ENCODE measurements around the gene THSD7A.

THSD7A gene

DNA sequence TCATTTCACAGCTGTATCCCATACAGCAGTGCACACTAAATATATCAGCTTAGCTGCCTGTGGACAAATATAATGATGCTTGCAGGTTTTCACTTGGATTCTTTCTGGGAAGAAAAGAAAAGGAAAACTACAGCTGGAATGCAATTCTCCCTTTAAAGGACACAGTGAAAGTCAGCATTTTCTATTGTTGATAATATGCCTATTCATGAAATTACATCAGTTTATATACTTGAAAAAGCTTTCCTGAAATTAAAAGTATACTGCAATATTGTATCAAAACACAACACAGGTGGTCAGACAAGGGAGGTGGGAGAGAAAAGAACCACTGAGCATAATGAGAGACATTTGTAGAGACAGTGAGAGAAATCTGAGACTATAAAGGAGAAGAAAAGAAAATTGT, 20.3 kb downstream of the THSD7A start:
- FAIRE-seq, result no peak

DNA sequence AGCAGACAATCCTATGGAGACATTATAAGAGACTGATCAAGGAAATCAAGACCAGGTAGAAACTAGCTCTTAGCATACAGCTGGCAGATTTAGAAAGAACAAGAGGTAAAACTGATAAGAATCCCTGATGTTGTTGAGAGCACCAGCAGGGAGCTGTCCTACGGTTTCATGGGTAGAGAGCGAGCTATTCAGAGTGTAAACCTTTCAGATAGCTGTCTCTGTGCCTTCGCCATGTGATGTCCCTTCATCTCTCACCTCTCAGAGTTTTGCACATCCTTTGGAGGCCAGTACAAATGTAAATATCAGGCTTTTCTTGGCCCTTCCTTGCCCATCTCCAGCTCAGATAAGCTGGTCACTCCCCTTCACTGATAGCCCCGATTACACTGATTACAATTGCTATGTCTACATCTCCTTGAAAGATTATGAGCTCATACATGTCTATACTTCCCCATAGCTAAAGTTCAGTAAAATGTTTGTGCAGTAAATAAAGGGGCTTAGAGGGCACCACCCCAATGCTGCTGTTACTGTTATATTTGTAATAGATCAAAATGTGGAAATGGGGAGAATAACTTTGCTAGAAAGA, 21.9 kb downstream of the THSD7A start:
- FAIRE-seq, result no peak

DNA sequence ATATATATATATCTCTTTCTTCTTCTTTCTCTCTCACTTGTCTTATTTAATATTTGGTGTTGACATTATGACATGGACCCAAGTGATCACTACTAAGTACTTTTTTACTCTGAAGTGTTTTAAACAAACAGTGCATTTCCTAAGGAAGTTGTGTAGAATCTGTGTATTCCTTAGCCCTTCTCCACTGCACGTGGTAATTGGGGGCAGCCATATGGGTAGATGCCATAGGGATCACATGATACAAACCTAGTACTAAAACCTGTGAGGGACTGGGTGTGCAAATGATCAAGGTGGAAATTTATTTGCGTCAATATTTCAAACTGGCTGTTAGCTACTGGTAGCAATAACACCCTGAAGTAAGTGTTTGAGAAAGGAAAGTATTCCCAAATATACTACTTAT, 25.0 kb downstream of the THSD7A start:
- no peak for FAIRE-seq

DNA sequence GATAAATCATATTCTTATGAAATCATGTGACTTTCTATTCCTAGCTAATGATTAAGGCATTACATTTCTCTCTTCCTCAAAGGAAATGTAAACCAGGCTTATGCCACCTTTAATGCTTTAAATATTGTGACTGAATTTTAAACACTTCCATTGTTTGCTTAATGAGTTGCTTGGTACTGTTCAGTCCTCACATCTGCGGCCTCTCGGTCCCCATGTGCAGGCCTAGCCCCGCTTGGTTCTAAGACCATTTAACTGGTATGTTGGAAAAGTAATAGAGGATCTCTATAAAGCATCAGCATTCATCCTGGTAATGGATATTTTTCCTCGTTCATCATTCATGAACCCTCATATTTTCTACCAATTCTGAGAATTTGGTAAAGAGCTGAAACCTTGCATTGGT, 27.4 kb downstream of the THSD7A start:
- no peak for FAIRE-seq

DNA sequence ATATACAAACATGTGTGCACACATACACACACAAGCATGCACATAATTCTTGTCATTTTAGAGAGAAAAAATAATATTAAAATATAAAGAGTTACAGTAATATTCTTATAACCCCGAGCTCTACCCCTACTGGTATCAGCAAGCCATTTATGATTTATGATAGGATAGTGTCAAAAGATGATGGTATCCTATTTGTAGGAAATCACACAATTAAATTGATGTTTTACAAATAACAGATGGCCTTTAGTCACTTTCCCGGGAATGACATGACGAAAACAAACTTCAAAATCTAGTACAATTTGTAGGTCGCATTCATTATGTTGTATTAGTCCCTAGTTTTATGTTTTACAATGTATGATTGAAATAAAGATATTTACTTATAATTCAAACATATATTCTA, 36.8 kb downstream of the THSD7A start:
- no peak for FAIRE-seq

DNA sequence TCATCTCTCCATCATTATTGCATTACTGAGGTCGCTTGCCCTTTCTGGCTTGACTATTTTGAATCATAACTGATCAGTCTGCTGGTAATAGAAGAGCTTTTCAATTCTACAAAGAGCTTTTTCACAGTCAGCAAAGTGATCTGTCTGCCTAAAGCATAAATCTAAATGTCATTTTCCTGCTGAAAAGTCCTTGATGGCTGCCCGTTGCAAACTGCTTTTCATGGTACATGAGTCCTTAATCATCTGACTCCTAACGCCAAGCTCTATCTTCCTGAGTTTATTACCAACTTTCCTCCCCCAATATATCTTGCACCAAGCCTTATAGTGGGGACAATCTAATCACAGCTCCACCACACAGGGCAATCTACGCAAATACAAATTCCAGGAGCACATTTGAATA, 39.8 kb downstream of the THSD7A start:
- no peak for FAIRE-seq

DNA sequence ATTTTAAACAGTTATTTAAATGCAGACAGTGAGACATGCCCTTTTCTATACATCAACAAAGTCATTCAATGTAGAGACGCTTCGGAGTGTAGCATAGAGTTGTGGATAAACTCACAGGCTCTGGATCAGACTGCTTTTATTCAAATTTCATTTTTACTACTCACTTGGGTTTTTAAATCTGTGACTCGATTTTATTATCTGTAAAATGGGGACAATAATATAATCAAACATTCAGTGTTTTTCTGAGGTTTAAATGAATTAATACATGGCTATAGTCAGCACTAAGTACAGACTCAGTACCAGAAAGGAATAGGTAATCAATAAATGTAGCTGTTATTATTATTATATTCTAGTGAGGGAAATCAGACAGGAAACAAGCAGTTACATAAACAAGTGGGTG, 43.4 kb downstream of the THSD7A start:
- no peak for FAIRE-seq

DNA sequence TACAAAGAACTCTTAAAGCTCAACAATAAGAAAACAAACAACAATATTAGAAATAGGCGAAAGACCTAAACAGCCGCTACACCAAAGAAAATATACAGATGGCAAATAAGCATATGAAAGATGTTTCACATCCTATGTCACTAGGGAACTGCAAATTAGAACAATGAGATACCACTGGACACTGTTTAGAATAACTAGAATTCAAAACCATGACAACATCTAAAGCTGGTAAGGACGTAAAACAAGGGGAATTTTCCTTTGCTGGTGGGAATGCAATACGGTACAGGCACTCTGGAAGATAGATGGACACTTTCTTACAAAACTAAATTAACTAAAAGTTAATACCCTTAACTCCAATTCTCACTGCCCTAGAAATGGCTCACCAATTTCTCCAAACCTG, 44.5 kb downstream of the THSD7A start:
- FAIRE-seq, result no peak

DNA sequence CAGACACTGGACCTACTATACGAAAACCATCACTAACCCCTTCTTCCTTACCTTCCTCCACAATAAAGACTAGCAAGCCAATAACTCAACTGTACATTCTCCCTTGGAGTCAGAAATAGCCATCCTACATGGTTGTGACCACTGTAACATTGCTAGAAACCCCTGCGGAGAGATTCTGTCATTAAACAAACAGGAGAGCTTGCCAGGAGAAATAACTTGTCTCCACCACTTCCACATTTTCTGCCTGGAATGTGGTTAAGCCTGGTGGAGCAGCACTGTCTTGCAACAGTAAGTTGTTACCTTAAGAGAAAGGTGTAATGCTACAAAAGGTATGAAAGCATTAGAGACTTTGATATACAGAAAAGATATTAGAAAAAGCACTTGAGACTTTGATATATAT, 45.8 kb downstream of the THSD7A start:
- no peak for FAIRE-seq

DNA sequence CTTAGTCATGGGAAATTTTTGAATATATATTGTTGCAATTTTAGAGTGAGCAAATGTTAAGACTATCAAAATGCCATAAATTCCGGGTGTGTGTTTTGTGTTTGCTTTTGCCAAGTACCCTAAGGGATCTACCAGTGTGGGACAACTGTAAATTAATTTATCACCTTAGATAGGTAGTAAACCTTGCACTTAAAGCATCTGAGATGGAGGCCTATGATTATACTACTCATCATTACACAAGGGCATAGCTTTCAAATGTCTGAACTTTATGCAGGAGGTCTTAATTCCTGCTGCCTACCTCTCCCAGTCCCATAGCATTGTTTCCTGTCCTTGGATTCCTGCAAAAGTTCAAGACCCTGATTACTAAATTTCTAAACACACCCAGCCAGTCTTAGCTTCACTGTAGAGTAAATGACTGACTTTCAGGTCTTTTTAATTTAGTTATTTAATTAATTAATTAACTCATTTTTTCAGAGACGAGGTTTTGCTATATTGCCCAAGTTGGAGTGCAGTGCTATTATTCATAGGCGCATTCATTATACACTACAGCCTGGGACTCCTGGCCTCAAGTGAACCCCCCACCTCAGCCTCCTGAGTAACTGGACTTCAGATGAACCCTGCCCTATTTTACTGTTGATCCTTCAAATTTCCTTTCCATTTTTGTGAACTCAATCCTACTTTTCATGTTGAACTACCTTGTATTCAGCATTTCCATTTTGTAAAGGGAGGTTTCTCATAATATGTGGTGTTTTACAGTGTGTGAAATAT, 47.0 kb downstream of the THSD7A start:
- FAIRE-seq, result no peak

DNA sequence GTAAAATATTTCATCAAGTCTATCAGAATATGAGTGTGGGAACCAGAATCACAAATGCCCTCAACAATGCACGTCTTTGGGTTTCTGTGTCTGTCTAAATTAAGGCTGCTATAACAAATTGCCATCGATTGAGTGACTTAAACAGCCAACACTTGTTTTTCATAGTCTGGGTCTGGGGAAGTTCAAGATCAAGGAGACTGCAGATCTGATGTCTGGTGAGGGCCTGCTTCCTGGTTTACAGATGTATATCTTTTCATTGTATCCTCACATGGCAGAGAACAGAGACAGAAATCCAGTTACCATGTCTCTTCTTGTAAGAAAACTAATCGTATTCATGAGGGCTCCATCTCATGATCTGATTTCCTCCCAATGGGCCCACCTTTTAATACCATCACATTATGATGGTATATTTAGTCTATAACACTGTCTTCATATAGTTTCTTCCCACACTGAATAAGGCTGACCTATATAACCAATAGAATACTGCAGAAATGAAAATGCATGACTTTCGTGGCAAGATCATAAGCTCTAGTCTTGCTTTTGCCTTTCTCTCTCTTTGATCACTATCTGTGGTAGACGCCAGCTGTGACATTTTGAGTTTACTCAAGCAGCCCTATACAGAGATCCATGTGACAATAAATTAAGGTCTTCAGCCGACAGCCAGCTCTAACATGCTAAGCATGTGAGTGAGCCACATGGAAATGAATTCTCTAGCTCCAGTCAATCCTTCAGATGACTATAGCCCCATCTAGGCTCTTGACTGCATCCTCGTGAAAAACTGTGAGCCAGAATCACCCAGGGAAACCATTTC, 51.9 kb downstream of the THSD7A start:
- FAIRE-seq, result no peak

DNA sequence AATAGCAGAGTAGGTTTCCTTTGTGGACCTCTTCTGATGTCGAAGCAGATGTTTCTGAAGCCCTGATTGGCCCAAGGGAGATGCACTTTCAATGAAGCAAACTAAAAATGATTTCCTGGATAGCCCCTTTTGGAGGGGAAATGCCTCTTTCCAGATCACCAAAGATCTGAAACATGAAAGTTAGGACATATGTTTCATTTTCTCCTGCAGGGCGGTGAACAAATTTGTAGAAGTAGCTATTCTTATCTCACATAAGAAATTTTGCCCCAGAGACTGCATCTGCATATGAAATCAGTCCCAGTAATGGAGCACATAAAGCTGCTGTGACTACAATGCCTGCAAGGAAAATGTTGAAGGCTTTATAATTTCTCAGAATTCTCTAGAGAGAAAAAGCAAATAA, 56.0 kb downstream of the THSD7A start:
- FAIRE-seq, result no peak

DNA sequence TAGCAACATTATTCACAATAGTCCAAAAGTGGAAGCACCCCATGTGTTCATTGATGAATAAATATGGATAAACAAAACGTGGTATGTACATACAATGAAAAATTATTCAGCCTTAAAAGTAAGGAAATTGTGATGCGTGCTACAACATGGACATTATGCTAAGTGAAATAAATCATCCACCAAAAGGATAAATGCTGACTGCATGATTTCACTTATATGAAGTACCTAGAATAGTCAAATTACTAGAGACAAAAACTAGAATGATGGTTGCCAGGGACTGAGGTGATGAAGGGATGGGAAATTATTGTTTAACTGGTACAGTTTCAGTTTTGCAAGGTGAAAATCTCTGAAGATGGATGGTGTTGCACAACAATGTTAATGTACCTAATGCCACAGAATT, 56.6 kb downstream of the THSD7A start:
- FAIRE-seq, result no peak

DNA sequence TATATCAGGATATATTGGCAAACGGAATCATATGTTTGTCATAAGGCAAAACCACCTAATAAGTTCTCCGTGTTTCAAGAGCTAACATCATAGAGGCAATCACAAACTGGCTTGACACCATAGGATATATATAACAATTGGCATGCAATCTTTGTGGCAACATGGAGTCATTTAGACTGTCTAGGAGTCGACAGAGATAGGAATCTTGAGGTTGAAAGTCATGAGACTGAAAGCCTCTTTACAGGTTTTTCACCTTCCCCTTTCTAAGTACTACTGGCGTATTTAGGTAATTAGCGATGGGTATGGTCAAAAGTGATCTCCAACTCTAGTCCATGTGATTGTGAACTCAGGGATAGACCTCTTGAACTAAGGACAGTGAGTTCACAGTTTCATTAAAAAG, 63.7 kb downstream of the THSD7A start:
- no peak for FAIRE-seq

DNA sequence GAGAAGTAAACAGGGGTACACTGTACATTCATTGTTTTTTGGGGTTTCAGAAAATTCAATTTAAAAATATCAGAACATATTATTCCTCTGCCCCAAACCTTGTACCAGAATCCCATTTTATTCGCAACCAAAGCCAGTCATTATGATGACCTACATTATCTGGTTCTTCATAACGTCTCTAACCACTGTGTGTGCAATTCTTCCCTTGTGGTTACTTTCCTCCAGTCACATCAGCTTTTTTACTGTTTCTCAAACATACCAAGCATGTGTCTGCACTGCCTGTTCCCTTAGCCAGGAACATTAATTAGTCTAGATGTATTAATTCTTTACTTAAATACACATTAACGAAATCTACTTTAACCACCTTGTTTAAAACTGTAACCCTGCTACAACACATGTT, 64.8 kb downstream of the THSD7A start:
- FAIRE-seq, result no peak

DNA sequence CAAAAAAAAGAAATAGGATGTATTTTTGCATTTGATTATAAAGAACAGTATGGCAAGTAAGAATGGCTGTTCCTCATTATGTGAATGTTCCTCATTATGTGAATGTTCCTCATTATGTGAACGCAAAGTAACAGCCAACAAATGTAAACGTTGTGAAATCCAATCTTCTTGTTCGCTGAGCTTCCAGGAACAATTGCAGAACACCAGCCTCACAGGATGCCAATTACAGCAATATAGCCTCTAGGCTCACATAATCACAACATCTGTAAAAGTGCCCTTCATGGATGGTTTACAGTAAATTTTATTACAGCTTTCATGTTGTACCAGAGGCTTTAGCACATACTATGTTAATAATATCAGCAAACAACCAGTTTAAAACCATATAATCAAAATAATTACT, 71.6 kb downstream of the THSD7A start:
- FAIRE-seq, result no peak

DNA sequence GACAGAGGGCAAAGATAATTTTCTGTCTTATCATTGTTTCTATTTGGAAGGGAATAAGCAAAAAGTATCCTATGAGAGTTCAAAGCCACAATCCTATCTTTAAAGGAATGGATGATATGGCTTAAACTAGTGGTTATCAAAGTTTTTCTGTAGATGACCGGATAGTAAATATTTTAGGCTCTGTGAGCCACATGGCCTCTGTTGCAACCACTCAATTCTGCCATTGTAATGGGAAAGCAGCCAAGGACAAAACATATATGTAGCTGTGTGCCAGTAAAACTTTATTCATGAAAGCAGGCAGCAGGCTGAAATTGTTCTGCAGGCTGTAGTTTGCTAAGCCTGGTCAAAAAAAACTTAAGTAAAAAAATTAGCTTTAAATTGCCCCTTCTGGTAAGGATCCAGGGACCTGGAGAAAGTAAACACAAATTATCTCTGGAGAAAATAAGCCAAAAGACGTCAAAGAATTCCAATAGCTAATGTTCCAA, 73.3 kb downstream of the THSD7A start:
- no peak for FAIRE-seq

DNA sequence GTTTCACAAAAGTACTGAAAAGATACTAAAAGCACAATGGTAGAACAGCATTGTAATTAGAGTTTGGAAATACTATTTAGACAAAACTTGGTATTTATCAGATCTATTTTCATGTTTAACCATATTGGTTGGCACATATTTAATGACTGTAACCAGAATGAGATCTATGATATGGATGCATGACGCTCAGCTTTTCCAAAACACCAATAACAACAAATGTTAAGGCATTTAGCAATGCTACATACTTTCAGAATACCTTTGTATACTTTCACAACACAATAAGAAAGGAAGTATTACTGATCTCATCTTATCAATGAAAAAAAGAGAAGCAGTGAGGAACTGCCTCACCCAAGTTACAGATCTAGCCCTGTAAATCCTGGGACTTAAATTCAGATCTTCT, 74.8 kb downstream of the THSD7A start:
- no peak for FAIRE-seq

DNA sequence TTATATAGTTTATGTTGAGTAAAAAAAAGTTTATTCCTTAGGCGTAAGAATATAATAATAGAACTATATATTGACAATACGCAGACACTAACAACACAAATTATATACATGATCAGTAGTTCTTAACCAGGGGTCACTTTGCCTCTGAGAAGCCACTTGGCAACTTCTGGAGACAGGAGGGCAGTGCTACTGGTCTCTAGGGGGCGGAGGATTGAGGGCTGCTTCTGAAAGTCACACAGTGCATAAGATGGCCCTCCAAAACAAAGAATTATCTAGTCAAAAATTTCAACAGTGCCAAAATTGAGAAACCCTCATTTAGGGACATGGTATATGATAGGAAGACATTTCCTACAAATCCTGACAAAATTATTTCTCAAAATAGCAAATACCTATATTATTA, 77.1 kb downstream of the THSD7A start:
- FAIRE-seq, result no peak

DNA sequence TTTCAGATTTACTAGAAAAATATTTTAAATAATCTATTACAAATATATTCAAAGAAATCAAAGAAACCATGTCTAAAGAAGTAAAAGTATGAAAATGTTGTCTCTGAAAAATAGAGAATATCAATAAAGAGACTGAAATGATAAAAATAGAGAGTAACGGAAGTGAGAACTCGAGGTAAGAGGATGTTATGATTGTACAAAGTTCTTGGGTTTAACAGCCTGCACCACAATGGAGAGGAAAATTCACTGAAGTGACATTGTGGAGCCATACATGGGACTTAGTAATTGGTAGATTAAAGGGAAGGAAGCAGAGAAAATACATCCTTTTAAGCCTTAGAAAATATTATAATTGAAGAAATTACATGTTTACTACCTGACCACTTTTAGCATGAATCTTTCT, 77.9 kb downstream of the THSD7A start:
- FAIRE-seq, result no peak

DNA sequence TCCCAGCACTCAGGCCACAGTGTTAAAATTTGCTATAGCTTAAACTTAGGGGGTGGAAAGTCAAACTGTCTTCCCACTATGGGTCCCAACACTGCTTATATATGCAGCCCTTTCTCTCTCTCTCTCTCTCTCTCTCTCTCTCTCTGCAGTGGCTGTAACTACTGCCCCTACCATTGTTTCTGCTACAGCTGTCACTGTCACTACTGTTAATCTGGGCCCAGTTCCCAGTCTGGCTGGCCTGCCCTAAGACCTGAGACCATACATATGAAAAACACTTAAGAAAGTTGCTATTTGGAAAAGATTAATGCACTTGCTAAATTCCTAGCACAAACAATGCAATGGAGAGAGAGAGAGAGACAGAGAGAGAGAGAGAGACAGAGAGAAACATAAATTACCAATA, 78.6 kb downstream of the THSD7A start:
- no peak for FAIRE-seq

DNA sequence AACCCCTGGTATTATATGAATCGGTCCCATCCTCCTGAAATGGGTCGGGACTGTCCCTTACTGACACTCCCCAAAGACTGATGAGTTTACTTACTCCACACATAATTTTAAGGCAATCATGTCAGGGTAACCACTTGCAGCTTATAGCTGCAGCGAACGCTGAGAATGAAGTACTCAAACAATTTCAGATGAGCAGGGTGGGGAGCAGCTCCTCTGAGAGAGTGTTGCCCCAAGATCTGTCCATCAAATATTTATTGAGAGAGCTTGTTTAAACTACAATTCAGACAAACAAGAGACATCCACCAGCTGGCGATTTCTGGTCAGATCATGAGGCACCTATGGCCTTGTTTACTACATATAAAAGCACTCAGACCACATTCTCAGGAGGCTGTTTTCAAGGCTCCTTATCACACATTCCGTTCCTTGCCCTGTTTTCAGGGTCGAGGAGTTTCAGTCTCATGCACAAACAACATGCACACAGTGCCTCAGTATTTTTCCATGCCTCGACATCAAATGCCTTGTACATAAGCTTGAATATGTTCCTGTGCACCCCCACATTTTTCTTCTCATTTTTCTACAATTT, 80.1 kb downstream of the THSD7A start:
- FAIRE-seq, result no peak

DNA sequence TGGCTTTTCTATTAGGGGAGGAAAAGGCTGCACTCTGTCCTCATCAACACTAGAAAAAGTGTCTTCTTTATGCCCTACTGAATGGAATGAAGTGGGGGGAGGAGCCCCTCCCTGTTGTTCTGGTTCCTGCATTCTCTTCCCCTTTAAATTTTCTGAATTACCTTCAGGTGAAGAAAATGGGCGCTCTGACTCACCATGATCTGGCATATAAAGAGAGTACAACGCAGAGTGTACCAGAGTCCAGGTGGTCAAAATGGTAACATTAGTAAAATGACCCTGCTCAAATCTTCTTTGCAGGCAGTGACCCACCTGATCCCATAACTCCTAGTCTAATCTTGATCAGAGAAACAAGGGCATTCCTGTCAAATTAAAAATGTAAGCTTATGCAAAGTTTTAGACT, 80.7 kb downstream of the THSD7A start:
- FAIRE-seq, result no peak

DNA sequence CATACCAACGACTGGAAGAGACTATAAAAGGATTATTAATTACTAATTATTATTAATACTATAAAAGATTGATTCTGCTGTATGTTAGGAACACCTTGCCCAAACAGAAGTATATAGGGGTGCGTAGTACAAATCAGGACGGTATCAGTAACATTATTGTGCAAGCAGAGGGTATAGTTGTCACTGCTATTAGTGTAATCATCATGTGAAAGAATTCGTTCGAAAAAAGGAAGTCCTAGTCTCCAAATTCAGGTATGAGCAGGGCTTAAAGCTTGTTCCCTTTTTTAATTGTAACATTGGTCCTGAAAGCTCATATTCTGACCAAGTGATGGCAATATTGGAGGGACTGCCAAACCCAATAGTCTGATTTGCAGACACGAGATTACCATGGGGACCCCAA, 81.8 kb downstream of the THSD7A start:
- FAIRE-seq, result no peak

All from islet of Langerhans (tissue), 1 donor.